ENCODE results near the gene SYNE1.
"Not testable (repeated sequence)": the region's sequence is repeated elsewhere in the genome, so short reads cannot be mapped to it uniquely, and the experiment has no call there.

Gene SYNE1

DNA sequence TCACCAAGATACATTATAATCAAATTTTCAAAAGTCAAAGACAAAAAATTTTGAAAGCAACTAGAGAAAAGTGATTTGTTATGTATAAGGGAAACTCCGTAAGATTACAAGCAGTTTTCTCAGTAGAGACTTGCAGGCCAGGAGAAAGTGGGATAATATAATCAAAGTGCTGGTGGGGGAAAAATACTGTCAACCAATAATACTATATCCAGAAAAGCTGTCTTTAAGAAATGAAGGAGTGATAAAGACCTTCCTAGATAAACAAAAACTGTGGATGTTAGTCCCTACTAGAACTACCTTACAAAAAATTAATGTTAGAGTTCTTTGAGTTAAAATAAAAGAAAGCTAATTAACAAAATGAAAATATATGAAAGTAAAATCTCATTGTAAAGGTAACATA lies 79.7 kb downstream of the SYNE1 start:
- DNase-seq: no peak

DNA sequence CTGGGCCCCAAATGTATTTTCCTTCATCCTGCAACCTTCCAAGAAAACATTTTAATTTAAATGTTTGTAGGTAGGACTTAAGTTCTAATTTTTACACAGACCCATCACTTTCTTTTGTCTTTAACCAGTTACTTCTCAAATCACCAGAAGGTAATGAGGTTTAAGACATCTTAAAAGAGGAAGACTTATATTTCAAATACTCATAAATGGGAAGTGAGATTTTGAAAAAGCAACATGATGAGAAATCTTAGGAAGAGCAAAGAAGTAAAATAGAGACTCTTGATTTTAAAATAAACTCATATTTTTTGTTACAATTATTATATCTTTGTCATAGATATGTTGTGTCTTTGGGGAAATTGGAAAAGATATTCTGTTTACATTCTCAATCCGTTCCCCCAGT lies 82.3 kb downstream of the SYNE1 start:
- no peak for DNase-seq

DNA sequence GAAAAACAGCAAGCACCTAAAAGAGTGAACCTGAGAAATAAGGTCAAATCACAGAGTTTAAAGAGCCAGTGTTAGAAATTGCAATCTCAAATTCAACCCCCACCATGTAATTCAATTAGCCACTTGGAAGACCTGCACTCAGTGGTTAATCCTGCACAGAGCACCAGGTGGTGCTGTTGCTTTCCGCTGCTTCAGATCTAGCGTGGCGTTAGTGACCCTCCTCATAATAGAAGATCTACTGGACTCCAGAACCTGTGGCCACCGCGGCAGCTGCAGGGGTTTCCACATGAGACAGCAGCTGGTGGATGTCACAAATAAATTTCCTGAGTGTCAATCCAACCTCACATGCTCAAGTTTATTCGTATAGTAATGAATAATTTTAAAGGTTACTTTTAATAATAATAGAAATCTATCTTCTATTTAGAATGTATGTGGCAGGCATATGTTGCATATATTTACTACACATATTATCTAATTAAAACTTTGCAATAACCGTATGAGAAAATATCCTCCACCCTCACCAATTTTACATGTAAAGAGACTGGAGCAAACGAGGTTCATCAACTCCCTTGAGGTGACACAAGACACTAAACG lies 84.4 kb downstream of the SYNE1 start:
- no peak for DNase-seq

GRCh38 chr6:152543519-152543918 lies 93.6 kb downstream of the SYNE1 start:
- DNase-seq: no peak

GRCh38 chr6:152540381-152540780 lies 96.8 kb downstream of the SYNE1 start:
- no peak for DNase-seq

DNA sequence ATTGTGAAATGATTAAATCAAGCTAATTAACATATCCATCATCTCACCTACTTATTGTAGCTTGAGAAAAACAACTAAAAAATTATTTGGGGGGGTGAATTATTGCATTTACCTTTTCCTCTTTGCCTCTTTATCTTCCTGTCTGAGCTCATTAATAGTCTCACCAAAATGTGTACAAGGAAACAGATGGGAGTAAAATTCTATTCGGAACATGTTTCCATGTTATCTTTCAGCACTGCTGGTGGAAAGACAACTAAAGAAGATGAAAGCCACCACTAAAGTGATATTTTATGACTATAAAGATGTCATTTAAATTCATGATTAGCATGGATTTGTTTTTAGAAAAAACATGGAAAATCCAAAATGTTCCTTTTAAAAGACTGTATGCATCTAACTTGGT lies 102.6 kb downstream of the SYNE1 start:
- DNase-seq: no peak

DNA sequence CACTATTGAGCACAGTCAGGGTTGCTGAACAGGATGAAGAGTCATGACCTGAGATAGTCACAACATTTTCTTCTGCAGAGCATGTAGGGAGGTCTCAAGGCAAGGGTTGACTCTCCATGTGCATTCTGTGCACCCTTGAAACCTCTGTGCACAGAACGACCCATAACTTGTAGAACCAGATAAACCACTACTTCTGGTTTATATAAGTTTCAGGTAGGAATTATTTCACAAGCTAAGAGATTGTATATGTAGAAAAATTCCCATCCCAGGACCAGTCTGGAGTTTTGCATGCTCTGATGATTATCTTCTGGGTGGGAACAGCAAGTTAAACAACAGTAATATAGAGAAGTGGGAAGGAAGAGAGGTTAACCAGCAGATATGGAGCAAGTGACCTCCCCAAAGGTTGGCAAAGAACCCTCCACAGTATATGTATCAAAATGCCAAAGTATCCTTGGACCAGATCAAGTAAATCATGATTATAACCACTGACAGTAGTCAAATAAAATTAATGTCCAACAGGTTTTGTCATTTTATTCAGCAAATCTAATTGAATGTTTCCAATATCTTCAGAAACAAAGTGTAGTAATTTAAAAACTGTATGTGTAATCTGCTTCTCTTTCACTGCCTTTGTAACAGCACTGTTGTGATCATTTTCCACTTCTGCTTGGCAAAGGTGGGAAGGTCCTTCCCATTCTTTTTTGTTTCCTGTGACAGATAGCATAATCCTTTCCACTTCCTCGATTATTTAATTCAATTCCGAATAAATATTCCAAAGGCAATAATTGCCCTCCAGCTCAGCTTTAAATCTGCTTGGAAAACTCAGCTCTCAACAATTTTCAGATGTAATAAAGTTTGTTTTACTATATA lies 104.4 kb downstream of the SYNE1 start:
- no peak for DNase-seq

GRCh38 chr6:152531659-152532058 lies 105.5 kb downstream of the SYNE1 start:
- DNase-seq: no peak

GRCh38 chr6:152529369-152529768 lies 107.8 kb downstream of the SYNE1 start:
- no peak for DNase-seq

- DNase-seq: not testable (repeated sequence)
Measured at GRCh38 chr6:152514120-152514519, 123.0 kb downstream of the SYNE1 start.

DNA sequence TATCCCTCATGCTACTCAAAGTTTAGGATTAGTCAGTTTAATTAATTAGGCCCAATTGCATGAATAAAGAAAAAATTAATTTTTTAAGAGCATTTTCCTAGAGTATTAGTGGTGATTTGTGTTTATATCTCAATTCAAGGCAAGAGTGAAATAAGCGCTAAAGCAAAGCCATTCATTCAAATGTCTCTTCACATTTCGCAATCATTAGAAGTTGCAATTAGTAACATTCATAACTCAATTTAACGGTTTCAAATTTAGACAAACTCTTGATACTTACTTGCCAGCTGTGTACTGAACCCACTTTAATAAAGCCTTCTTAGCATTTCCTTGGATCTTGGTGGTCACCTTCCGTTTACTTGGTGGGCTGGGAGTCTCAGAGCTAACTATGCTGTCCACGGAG lies 127.2 kb downstream of the SYNE1 start:
- no peak for DNase-seq

GRCh38 chr6:152508477-152508876 lies 128.7 kb downstream of the SYNE1 start:
- no peak for DNase-seq

DNA sequence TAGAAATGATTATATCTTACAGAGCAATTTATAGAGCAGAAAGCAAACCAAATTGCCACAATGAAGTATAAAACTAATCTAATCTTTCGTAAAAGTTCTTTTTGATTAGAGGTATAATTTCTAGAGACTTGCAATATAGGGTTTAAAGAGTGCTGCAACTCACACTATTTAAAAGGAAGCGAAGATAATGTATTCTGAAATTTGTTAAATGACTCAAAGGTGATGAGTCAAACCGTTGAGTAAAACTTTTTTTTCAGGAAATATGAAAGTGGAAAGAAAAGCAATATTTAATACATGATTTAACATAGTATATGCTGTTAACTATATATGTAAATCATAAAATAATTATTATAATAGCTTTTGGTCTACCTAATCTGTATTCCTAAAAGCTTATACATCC lies 133.6 kb downstream of the SYNE1 start:
- no peak for DNase-seq

- no peak for DNase-seq
Measured at GRCh38 chr6:152502421-152503188, 134.6 kb downstream of the SYNE1 start.

- DNase-seq: no peak
Measured at GRCh38 chr6:152499931-152500330, 137.2 kb downstream of the SYNE1 start.

DNA sequence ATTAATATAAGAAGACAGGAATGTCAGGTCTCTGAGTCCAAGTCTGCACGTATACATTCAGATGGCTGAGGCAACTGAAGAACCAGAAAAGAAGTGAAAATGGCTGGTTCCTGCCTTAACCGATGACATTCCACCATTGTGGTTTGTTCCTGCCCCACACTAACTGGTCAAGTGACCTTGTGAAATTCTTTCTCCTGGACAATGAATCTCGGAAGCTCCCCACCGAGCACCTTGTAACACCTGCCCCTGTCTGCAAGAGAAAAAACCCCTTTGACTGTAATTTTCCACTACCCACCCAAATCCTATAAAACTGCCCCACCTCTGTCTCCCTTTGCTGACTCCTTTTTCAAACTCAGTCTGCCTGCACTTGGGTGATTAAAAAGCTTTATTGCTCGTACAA lies 140.4 kb downstream of the SYNE1 start:
- no peak for DNase-seq

DNA sequence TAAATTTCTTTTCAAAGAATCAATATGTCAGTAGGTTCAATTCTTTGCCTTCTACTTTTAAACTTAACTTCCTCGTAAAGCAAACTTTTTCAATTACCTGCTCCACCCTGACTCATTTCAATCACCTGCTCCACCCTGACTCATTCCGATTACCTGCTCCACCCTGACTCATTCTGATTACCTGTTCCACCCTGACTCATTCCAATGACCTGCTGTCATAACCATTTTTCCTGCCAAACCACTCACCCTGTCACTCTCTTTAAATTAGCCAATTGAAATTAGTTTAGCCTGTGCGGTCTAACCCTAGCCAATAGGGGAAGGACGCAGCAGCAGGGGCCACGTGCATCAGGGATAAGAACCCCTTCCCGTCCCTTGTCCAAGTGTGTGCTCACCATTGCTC lies 141.7 kb downstream of the SYNE1 start:
- not testable (repeated sequence) for DNase-seq

- not testable (repeated sequence) for DNase-seq
Measured at GRCh38 chr6:152492281-152492680, 144.9 kb downstream of the SYNE1 start.

GRCh38 chr6:152491501-152491900 lies 145.7 kb downstream of the SYNE1 start:
- DNase-seq: not testable (repeated sequence)

- DNase-seq: not testable (repeated sequence)
Measured at GRCh38 chr6:152490971-152491378, 146.2 kb downstream of the SYNE1 start.

DNA sequence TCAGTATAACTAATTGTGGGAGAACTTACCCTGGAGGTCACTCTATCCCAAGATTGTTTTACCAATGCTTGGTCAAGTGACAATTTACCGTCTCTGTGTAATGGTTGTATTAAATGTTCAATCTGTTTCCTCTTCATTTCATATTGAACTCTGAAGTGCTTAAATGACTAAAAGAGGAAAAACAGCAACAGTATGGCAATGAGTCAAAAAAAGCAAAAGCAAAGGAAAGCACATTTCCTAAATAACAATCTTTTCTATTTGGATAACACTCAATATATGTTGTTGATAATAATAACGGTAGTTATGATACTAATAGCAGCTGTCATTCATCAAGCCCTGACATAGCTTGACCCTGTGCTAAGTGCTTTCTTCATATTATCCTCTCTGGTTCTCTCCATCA lies 152.4 kb downstream of the SYNE1 start:
- no peak for DNase-seq

DNA sequence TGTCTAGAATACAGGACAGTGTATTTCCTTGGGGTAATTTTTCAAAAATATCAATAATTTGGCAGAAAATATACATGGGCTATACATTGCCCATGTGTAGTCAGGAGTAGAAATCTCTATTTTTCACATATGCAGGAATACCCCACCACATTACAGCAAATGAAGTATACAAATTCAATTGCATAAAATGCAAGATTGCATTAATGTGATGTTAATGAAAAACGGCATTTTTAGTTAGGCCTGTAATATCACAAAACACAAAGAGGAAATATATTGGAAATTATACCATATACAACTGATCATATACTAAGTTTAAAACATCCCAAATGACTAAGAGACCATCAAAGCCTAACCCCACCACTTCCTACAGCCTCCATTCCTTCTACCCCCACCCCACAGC lies 154.9 kb downstream of the SYNE1 start:
- no peak for DNase-seq

DNA sequence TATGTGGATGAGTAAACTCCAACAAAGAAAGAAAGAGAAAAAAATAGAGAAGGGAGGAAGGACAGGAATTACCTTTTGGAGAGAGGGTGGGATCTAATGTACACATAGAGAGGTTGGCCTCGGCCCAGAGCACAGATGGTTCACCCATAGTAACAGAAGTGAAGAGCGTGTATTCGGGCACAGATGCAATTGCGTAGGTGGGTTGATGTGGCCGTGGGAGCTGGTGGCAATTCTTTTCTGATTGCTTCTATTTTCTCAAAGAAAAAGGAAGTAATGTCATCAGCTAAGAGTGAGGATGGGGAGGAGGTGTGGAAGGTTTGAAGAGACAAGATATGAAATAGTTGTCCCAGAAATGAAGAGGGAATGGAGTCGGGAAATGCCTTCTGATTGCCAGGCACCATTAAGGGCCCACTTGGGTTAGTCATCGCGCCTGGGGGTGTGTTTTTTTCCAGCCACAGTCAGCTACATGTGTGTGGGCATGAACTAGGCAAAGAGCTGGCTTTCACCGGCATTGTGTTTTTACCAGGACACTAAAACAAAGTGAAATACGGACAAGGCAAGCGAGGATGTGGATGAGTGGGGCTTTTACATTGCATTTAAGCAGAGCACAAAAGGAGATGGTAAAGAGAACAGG lies 158.7 kb downstream of the SYNE1 start:
- DNase-seq: no peak
